RWPE2 (cell line): ENCODE data around the gene CEMIP.
A peak's percentile ranks its signal among the peaks of the same experiment; 100 is the strongest.

Source experiments
- ATAC-seq: fragments of 200-7000 bp; cut with Tn5 transposase; 3 replicates; pipeline ENCODE4 v1.9.1; 2021; ENCODE audit warnings: low read depth
- DNase-seq: peaks from one replicate; pipeline ENCODE4 v3.0.0-alpha.2; 2020; ENCODE audit warnings: low spot score
- H3K27ac ChIP-seq: fragments of 450-650 bp; 2 replicates; pipeline ENCODE4 v1.5.1; 2017; ENCODE audit warnings: mild to moderate bottlenecking; ENCODE audit not compliant: poor library complexity, severe bottlenecking
- H3K27me3 ChIP-seq: fragments of 250-450 bp; sonication (Bioruptor Pico); 2 replicates; pipeline ENCODE4 v1.5.1; 2021; ENCODE audit warnings: mild to moderate bottlenecking, moderate library complexity; ENCODE audit not compliant: insufficient read depth, poor library complexity, severe bottlenecking
- H3K36me3 ChIP-seq: fragments of 250-450 bp; sonication (Bioruptor Pico); 2 replicates; pipeline ENCODE4 v1.5.1; 2020; ENCODE audit warnings: low read depth, mild to moderate bottlenecking, moderate library complexity
- H3K4me1 ChIP-seq: fragments of 250-450 bp; sonication (Bioruptor Pico); 2 replicates; pipeline ENCODE4 v1.5.1; 2021; ENCODE audit warnings: mild to moderate bottlenecking, moderate library complexity; ENCODE audit not compliant: insufficient read depth, poor library complexity, severe bottlenecking
- H3K4me3 ChIP-seq: fragments of 250-450 bp; sonication (Bioruptor Pico); 2 replicates; pipeline ENCODE4 v1.5.1; 2021; ENCODE audit warnings: mild to moderate bottlenecking, moderate library complexity; ENCODE audit not compliant: severe bottlenecking
- H3K9me3 ChIP-seq: fragments of 250-450 bp; sonication (Bioruptor Pico); 2 replicates; pipeline ENCODE4 v1.5.1; 2021; ENCODE audit warnings: mild to moderate bottlenecking, moderate library complexity; ENCODE audit not compliant: severe bottlenecking
- TF ChIP-seq, protein P1 (sequence below): fragments of 450-650 bp; IDR thresholded peaks from one replicate; pipeline ENCODE4 v1.5.1; 2017; ENCODE audit warnings: mild to moderate bottlenecking, moderate library complexity; ENCODE audit not compliant: poor library complexity, severe bottlenecking

The CEMIP gene

DNA sequence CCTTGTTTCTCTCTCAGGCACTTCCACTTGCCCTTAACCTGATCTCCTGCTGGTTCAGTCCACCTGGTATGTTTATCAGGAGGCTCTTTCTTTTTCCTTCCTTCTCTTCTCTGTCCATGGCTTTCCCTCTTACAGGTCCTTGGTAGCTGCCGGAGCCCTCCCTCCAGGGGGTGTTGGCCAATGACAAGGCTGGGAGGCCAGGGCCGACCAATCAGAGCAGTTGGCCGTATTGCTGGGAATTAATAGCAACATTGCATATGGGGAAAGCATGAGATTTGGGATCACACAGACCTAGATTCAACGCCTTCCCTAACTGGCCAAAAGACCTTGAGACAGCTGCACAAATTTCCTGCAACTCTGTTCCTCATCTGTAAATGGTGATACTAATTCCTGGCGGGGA is 62.4 kb downstream of the CEMIP start:
- no peak for DNase-seq
- no peak overlapping the region for H3K4me3 ChIP-seq
- no peak for ATAC-seq
- TF ChIP-seq, protein P1, sequence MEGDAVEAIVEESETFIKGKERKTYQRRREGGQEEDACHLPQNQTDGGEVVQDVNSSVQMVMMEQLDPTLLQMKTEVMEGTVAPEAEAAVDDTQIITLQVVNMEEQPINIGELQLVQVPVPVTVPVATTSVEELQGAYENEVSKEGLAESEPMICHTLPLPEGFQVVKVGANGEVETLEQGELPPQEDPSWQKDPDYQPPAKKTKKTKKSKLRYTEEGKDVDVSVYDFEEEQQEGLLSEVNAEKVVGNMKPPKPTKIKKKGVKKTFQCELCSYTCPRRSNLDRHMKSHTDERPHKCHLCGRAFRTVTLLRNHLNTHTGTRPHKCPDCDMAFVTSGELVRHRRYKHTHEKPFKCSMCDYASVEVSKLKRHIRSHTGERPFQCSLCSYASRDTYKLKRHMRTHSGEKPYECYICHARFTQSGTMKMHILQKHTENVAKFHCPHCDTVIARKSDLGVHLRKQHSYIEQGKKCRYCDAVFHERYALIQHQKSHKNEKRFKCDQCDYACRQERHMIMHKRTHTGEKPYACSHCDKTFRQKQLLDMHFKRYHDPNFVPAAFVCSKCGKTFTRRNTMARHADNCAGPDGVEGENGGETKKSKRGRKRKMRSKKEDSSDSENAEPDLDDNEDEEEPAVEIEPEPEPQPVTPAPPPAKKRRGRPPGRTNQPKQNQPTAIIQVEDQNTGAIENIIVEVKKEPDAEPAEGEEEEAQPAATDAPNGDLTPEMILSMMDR = no peak
- peaks cover 8% of the 10 kb centered on the region for H3K4me1 ChIP-seq
- H3K36me3 ChIP-seq = no peaks in the 10 kb centered on the region
- H3K9me3 ChIP-seq = no peaks in the 10 kb centered on the region
- H3K27ac ChIP-seq = no peak overlapping the region
- no peaks in the 10 kb centered on the region for H3K27me3 ChIP-seq

DNA sequence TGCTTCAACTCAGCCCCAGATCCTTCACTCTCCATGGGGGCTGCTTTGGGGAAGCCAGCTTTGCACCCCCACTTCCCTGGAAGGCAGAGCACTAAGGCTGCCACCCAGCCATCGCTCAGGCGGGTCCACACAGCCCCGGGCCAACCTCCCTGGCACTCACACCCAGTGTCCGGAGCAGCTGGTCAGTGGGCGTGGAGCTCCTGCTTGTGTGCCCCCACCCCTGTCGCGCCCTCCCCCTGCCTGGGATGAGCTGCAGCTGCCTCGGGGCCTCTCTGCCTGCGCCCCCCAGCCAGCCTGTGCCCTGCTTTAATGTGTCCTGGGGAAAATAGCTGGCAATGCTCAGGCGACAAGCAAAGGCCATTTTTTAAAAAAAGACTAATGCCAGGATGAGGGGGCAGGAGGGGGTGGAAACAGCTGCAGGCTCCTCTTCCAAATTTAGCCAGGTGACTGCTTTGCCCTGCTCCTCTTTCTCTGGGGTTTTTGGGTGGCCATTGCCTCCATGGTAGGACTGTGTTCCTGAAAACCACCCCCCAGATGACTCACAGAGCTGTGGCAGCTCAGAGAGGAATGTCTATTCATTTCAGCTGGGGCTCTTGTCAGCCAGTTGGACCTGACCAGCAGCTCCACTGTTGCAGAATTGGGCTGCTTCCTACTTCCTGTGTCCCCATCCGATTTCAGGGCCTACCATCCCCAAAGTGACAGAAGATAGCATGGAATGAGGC is 65.0 kb downstream of the CEMIP start:
- TF ChIP-seq, protein P1 = no peak
- Histone ChIP-seq H3K27me3 (no peaks in the 10 kb centered on the region), H3K27ac (no peak overlapping the region), H3K36me3 (no peaks in the 10 kb centered on the region), H3K4me1 (peaks cover 10% of the 10 kb centered on the region), H3K9me3 (no peaks in the 10 kb centered on the region), H3K4me3 (no peak overlapping the region)
- peak; percentile 76 for ATAC-seq
- no peak for DNase-seq

DNA sequence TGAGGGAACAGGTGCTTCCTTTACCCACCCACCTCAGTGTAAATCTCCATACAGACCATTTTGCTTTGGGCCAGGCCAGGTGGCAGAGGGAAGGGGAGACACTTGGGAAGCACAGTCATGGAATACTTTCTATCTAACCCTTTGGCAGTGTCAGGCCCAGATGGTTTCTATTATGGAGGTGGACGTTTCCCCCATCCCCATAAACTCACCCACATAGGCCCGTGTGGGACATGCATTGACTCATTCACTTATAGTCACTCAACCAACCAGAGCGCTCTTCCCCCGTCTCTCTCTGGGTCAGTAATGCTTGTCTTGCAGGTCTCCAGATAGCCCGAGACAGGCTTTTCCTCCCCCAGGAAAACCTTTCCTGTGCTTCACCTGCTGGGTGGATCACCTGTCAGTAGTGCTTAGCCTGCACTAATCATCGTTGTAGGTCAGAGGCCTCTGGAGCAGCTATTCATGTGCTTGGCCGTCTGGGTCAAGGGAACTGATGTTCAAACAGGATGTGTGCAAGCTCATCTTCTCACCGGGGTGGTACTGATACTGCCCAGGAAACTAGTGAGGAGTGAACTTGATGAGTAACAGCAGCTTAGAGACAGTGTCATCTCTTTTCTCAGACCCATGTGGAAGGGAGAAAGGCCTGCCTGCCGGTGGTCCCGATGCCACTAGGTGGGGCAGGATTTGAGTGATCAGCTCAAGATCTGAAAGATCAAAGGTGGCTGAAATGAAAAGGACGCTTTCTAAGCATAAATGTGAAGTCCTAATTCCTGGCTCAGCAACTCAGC is 67.1 kb downstream of the CEMIP start:
- TF ChIP-seq, protein P1 = no peak
- ATAC-seq = no peak
- peaks cover 28% of the 10 kb centered on the region for H3K4me1 ChIP-seq
- no peak overlapping the region for H3K27ac ChIP-seq
- H3K9me3 ChIP-seq = no peaks in the 10 kb centered on the region
- H3K27me3 ChIP-seq = no peaks in the 10 kb centered on the region
- no peak for DNase-seq
- H3K36me3 ChIP-seq = no peaks in the 10 kb centered on the region
- H3K4me3 ChIP-seq = no peak overlapping the region

DNA sequence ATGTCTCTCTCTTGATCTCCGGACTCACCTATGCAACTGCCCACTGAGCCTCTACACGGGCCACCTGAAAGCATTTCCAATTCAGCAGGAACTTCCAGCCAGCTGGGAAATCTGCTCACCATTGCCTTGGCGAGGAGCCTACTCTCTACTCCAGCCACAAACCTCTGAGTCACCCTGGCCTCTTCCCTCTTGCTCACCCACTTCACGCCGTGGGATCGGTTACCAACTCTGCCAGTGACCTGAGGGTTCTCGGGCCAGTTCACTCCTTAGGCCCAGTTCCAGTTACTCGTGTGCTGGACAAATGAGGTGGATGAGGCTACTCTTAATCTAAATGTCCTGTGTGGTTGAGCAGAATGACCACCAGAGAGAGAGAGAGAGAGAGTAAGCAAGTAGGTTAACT is 70.1 kb downstream of the CEMIP start:
- no peaks in the 10 kb centered on the region for H3K9me3 ChIP-seq
- no peak overlapping the region for H3K4me3 ChIP-seq
- DNase-seq (peak; percentile 89), ATAC-seq (peak; percentile 59)
- TF ChIP-seq, protein P1 = no peak
- H3K4me1 ChIP-seq = peaks cover 50% of the 10 kb centered on the region
- H3K27ac ChIP-seq = peak overlapping the region; percentile 95
- no peaks in the 10 kb centered on the region for H3K27me3 ChIP-seq
- no peaks in the 10 kb centered on the region for H3K36me3 ChIP-seq
